HG03439 (cell line): Measurements from ENCODE around the gene NGEF.

ENCODE experiments used
- ATAC-seq: cut with Tn5 transposase; IDR thresholded peaks from one replicate; pipeline ENCODE4 v1.9.1; 2021; ENCODE audit warnings: mild to moderate bottlenecking, moderate library complexity; ENCODE audit not compliant: unreplicated experiment

Gene NGEF

GRCh38 chr2:232901736-232902578 is 111.1 kb downstream of the NGEF start:
- ATAC-seq: no peak

DNA sequence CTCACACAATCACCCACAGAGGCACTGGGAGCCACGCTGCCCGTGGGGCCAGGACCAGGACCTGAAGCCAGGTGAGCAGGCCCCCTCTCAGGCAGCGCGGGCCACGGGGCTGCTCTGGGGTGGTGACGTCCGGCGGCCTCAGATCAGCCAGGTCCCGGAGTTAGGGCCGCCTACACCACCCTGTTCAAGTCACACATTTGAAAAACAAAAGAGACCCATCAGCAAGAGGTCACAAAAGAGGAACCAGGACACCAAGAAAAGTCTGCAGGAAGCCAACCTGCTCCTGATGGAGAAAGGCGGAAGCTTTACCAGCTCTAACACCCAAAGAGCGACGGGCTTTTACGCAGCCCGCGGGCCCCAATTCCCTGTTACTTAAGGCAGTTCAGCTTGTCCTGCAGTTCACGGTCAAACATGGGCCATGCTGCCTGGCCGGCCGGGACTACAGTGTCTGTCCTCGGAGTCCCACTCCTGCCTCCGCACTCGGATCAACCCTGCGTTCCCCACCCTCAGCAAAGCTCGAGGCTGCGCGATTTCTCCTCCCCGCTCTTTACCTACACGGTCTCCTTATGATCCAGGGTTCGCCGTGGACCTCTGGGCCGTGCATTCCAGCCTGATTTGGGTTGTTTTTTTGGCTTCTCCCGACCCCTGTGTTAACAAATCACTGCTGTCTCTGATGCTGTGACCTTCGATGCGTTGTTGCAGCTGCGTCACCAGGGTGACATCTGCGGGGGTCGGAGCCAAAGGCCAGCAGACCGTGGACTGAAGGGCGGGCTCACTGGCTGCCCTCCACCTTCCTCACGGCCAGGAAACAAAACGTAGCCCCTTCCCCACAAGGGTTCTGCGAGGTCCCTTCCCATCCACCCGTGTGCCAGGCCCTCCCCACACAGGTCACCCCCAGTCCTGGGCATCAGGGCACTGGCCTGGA is 112.0 kb downstream of the NGEF start:
- ATAC-seq: no peak

GRCh38 chr2:232898592-232899543 is 114.2 kb downstream of the NGEF start:
- no peak for ATAC-seq

- no peak for ATAC-seq
Measured at GRCh38 chr2:232897598-232898408, 115.3 kb downstream of the NGEF start.

DNA sequence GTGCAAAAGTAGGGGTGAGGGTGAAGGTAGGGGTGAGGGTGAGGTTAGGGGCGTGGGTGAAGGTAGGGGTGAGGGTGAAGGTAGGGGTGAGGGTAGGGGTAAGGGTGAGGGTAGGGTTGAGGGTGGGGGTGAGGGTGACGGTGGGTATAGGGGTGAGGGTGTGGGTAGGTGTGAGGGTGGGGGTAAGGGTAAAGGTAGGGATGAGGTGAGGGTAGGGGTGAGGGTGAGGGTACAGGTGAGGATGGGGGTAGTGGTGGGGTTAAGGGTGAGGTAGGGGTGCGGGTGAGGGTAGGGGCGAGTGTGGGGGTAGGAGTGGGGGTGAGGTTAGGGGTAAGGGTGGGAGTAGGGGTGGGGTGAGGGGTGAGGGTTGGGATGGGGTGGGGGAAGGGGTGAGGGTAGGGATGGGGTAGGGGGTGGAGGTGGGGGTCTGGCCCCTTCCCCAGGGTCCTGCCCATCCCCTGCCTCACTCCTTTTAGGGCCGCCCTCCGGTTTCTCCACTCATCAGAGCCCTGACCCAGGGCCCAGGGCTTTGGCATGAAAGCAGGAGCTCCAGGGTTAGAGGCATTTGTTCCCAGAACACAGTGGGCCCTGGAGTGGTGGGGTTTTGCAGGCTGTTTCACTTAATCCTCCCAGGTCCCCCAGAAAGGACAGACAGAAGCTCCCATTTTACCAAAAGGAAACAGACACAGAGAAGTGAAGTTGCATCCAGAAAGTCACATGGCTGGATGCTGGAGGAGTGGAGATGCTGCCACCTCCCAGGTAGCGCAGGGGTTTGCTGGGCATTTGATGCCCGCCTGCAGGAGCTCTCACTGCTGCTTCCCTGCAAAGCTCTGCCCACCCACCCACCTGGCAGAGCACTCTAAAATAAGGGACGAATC is 116.1 kb downstream of the NGEF start:
- ATAC-seq: no peak

DNA sequence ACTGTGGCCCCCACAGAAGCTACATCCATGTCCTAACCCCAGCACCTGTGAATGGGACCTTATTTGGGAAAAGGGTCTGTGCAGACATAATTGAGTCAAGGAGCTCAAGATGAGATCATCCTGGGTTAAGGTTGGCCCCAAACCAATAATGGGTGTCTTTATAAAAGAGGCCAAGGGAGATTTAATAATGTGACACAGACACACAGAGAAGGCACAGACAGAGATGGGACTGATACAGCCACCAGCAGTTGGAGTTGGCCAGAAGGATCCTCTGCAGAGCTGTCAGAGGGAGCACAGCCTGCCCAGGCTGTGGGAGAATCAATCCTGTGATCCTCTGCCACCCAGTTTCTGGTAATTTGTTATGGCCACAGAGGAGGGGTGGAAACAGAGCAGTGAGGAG is 116.9 kb downstream of the NGEF start:
- ATAC-seq: no peak

GRCh38 chr2:232894746-232895145 is 118.3 kb downstream of the NGEF start:
- no peak for ATAC-seq

DNA sequence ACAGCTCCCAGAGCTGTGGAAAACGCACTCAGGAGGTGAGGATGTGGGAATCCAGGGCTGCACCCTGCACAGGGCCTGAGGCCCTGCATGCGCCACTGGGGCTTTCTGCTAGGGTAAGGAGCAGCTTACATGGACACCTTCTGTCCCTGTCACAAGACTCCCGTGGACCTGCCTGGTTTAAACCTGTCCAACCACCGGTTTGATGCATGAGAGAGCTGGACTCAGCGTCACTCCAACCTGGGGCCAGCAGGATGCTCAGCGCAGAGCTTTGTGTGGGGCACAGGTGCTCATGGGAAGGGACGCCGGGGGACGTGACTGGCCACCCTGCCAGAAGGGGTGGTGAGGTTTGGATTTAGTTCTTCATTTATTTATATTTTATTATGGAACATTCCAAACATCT is 118.8 kb downstream of the NGEF start:
- no peak for ATAC-seq

DNA sequence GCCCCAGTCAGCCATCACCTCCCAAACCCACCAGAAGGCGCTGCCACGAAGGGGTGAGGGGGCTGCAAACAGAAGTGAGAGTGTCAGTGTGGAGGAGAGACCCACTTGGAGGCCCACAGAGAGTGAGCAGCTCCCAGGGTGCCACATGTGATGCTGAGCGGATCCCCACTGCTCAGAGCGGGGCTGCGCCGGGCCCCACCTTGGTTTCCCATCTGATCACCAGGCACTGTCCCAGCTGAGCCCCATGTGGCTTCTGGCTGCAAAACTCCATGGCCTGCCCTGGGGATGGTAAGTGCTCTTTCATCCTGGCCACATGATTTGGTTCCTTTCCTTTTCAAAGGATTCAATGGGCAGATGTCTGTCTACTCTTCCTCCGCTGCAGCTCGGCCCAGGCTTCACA is 119.2 kb downstream of the NGEF start:
- ATAC-seq: no peak

GRCh38 chr2:232892843-232893242 is 120.2 kb downstream of the NGEF start:
- no peak for ATAC-seq

DNA sequence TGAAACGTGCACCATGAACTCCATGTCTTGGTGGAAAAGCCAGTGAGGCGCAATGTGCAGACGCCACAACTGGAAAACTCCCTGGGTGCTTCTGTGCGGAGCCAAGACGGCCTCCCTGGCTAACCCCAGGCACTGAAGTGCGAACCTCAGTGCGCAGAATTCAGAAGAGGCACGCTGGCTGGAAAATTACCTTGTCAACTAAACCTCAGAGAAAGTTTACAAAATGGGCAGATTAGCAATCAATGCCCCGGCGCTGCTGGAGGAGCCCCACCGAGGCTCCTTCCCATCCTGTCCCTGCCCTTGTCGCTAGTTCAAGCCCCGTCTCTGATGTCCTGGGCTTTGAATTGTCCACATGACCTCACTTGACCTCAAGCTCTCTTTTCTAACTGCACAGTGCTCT is 120.8 kb downstream of the NGEF start:
- no peak for ATAC-seq

- ATAC-seq: no peak
Measured at GRCh38 chr2:232891621-232892071, 121.4 kb downstream of the NGEF start.

- no peak for ATAC-seq
Measured at GRCh38 chr2:232890896-232891601, 122.0 kb downstream of the NGEF start.

GRCh38 chr2:232890536-232890895 is 122.5 kb downstream of the NGEF start:
- no peak for ATAC-seq

- no peak for ATAC-seq
Measured at GRCh38 chr2:232889876-232890401, 123.1 kb downstream of the NGEF start.

- no peak for ATAC-seq
Measured at GRCh38 chr2:232888839-232889529, 124.1 kb downstream of the NGEF start.

DNA sequence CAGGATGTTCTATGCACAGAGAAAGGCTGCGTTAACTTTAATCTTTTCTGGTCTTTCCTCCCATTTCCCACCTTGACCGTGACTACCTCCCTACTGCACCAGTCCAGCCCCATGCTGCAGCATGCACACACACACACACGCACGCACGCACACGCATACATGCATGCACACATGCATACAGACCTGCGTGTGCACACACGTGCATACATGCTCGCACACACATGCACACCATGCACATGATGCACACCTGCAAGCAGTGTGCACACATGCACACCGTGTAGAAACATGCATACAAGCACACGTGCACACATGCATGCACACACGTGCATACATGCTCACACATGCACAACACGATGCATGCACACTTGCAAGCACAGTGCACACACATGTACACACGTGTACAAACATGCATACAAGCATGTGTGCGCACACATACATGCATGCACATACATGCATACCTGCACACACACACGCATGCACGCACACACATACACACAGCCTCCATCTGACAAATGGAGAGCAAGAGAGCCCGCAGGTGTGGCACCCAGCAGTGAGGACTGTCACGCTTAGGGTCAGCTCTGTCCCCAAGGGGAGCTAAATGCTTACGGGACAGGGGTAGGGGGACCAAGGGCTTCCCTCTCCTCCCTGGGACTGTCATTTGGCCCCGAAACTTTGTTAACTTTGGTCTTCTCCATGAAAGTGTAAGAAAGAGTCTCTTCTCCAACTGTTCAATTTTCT is 124.8 kb downstream of the NGEF start:
- ATAC-seq: no peak
